ENCODE results near the gene SIK2.

SIK2 gene

DNA sequence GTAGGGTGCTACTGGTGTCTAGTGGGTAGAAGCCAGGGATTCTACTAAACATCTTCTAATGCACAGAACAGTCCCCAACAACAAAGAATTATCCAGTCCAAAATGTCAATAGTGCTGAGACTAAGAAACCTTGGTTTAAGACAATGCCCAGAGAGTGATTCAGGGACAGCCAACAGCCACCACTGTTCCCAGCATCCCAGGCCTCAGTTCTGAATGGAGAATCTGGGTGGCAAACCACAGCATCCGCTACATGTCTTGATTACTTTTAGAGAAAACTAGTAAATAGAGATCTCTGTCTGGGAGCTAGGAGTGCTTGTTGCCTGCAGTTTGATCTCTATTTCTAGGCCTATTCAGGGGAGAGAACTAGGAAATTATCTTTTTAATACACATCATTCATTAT is 20.9 kb upstream of the SIK2 start:
- in situ Hi-C loops (cut with MboI; ENCODE audit: low sequenced_read_pairs), result no loop called here

DNA sequence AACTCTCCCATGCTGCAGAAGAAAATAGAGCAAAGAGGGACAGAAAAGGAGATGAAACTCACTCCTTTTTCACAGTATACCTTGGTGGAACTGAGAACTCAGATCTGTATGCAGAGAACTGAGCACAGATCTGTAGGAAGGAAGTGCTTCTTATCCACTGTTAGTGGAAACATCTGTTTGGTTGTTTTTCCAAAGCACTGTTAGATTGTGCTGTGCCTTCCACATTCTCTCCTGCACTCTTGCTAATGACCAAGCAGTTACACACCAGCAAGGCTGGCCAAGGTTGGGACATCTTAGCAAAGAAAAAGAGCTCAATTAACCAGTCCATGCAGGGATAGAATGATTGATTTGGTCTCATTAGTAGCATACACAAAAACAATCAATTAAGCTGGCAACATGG is 20.1 kb upstream of the SIK2 start:
- in situ Hi-C loops (cut with MboI; ENCODE audit: low sequenced_read_pairs), result no loop called here

DNA sequence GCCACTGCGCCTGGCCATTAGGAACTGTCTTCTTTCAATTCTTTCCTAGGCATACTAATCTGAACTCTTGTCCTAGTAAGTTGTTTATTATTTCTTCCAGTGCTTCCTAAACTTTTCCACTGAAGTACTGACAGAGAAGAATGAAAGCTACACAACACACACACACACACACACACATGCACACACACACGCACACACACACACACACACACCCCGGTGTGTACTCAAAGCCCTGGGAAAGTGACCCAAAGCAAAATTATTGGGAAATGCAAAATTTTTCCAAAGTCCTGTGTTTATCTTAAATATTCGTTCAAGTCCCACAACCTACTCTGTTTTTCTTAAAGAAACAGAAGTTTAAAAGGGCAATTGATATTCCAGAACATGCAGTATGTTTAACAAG is 19.4 kb upstream of the SIK2 start:
- in situ Hi-C loops (cut with MboI; ENCODE audit: low sequenced_read_pairs), result no loop called here

DNA sequence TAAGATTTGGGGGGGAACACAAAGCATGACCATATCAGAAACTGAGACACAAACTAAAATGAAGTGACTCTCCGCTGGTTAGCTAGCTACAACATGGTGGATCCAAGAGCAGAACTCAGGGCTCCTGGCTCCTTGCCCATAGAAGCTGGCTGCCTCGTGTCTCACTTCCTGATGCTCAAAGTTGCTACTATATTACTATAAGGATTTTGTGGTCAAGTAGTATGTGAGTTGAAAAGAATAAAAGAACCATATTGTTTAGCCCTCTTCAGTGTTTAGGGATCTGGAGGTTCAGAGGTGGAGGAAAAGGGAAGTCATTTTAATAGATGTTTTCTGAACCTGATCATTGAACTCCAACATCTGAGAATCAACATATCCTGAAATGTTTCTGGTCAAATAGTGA is 16.9 kb upstream of the SIK2 start:
- in situ Hi-C loops (cut with MboI; ENCODE audit: low sequenced_read_pairs), result no loop called here

DNA sequence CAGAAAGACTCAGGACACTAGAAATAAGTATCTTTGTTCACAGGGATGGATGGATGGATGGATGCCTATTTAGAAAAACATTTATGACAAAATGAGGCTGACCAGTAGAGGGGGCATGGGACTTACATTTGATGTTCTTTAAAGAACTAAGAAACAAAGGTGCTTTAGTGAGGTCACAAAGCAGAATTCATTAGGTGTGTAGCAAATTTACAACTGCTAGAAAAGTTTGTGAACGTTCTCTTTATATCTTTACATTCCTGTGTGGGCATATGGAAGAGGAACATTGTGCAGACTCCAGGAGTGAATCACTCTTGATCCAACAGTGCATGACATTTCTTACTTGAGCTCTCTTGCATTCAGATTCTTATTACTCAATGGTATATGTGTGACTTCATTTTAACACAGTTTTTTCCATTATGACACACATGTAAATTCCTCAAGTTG is 15.8 kb upstream of the SIK2 start:
- in situ Hi-C loops (cut with MboI; ENCODE audit: low sequenced_read_pairs), result no loop called here

DNA sequence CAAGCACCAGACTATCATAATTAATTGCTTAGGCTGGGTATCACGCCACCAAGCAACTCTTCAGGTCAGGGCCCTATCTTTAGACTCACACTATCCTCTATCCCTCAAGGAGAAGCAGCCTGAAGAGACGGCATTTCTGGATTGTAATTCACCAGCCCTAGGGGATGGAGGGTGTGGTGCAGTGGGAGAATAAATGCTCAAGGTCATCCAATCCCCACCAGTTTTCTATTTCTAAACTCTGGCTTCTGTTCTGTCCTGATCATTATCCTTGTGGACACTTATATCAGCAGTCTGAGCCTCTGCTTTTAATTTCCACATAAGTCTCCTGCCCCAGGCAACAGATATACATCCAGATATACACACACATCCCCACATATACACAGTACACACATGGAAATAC is 13.1 kb upstream of the SIK2 start:
- in situ Hi-C loops (cut with MboI; ENCODE audit: low sequenced_read_pairs), result no loop called here

DNA sequence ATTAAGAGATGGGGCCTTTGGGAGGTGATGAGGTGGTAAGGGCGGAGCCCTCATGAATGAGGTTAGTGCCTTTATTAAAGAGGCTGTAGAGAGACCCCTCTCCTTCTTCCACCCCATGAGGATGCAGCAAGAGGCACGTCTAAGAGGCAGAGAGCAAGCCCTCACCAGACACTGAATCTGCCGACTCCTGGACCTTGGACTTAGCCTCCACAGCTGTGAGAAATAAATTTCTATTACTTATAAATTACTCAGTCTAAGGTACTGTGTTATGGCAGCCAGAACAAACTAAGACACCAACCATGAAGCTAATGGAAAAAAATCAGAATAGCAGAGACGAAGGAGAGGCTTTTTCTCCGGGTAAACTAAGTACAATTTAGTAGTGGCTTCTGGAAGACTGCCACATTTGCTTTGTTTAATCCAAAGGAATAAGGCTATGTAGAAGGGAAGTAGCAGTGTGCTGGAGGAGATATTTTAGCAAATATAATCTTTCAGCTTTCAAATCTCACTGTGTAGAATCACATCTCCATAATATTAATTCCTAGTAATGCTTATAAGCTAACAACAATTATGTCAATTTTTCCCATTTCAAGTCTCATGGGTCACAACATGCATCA is 12.3 kb upstream of the SIK2 start:
- in situ Hi-C loops (cut with MboI; ENCODE audit: low sequenced_read_pairs), result no loop called here

DNA sequence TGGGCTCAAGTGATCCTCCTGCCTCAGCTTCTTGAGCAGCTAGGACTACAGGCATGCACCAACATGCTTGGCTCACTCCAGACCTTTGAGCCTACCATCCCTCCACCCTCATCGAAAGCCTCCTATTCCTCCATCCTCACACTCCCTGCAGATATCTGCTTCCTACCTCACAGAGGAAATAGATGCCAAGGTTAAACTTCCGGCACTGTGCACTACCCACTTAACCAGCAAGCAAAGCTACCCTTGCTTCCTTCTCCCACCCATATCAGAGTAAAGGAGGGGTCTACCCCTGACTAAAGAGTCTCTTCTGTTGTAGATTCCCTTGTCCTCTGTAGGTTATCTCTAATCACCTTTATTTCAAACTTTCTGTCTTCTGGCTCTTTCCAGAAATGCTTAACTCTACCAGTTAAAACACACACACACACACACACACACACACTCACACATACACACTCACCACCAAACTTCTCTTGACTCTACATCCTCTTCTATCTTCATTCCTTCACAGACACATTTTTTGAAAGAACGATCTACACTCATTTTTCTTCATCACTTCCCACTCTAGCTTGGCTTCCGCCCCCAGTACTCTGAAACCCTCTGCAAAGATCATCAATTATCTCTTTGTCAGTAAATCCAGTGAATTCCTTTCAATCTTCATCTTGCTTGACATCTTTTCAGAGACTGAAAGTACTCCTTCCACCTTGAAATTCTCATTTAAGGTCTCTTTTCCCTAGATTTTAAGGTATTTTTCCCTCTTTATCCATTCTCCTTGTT is 10.9 kb upstream of the SIK2 start:
- in situ Hi-C loops (cut with MboI; ENCODE audit: low sequenced_read_pairs), result no loop called here

DNA sequence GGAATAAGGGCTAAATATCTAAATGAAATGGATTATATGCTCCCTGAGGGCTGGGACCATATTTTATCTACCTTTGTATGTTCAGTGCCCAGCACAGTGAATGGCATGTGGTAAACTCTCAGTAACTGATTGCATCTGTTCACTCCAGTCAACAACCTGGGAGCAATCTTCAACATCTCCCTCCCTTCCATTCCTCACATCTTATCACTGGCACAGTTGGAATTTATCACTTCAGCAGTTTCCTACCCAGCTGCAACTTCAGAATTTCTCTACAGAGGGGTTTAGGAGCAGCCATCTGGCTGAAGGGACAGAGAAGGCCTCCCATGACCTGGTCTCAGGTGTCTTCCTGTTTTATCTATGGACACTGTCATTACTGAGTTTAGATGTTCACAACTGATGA is 9.8 kb upstream of the SIK2 start:
- in situ Hi-C loops (cut with MboI; ENCODE audit: low sequenced_read_pairs), result no loop called here

DNA sequence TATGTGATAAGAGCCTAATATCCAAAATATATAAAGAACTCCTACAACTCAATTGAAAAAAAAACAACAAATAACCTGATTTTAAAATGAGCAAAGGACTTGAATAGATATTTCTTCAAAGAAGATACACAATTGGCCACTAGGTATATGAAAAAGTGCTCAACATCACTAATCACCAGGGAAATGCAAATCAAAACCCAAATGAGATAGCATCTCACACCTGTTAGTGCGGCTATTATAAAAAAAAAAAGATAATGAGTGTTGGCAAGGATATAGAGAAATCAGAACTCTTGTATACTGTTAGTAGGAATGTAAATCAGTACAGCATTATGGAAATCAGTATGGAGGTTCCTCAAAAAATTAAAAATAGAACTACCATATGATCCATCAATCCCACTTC is 5.9 kb upstream of the SIK2 start:
- in situ Hi-C loops (cut with MboI; ENCODE audit: low sequenced_read_pairs), result no loop called here

DNA sequence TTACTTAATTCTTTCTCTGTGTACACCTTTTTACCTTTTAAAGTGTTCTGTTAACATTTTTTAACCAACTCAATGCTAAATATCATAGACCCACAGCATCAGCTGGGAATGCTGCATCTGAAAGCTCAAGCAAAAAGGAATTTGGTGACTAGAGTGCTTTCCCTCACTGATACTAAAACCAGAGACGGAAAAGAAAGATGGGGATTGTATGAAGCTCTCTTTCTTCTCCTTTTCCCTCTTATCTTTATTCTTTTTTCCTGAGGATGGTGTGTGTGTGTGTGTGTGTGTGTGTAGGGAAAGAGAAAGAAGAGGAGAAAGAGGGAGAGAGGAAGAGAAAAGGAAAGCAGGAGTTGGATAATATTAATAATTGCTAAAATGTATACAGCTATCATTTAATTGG is 4.1 kb upstream of the SIK2 start:
- in situ Hi-C loops (cut with MboI; ENCODE audit: low sequenced_read_pairs), result no loop called here

DNA sequence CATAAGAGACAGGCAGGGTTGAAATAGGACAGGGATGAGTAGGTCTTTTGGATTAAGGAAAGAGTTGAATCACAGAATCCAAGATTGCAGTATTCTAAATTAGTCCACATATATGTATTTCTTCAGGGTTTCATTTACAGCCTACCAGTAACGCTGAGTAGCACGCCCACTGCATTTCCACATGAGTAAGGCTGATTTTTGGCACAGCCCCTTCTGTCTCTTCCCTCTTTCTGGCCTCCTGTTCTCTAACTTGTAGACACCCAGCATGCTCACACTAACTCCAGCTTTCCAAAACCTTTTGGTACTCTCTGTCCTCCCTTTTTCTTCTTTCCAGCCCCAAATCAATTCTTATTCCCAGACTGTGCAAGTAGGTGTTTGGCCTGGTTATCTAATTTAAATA is 3.7 kb upstream of the SIK2 start:
- in situ Hi-C loops (cut with MboI; ENCODE audit: low sequenced_read_pairs), result no loop called here

DNA sequence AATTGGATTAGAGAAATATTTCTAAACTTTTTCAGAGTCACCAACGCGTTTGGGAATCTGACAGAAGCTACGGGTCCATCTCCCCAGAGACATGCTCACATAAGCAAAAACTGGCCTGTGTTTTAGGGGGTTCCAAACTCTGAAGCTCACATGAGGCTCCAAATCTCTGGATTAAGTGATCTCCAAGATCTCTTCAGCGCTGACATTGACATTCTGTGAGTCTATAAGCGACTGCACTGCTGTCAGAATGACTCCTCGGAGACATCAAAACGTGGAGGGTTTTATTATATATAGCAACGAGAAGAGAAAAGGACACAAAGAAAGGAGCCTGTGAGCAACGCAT is 642 bp upstream of the SIK2 start:
- in situ Hi-C loops (cut with MboI; ENCODE audit: low sequenced_read_pairs), result no loop called here

DNA sequence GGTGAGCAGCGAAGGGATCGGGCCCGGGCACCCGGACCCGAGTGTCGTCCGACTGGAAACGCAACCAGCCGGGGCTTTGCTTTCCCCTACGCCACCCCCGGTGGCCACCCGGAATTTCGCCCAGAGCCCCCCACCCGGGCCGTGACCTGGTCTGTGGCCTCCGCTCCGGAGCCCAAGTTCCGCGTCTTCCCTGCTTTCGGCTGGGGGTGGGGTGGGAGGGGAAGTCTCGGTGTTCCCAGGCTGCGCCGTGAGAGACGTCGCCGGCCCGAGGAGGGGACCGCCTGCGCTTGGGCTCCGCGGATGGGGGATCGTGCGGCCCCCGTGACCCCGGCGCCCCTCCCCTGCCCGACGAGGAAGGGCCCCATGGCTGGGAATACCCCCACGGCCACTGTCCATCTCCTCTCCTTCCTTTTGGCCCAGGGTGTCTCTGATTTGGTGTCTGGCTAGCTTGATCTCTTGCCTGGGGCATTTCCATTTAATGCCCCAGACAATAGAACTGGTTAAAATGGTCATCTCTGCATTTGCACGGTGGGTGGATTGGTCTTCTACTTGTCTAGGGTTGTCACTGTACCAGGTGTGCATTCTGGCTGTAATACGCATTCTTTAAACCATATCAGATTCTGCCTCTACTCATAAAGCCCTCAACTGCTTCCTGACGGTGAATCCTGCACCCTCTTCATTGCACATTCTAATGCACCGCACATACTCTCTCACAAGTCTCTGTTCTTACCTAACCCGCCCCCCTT is 789 bp downstream of the SIK2 start:
- in situ Hi-C loops (cut with MboI; ENCODE audit: low sequenced_read_pairs), result no loop called here

DNA sequence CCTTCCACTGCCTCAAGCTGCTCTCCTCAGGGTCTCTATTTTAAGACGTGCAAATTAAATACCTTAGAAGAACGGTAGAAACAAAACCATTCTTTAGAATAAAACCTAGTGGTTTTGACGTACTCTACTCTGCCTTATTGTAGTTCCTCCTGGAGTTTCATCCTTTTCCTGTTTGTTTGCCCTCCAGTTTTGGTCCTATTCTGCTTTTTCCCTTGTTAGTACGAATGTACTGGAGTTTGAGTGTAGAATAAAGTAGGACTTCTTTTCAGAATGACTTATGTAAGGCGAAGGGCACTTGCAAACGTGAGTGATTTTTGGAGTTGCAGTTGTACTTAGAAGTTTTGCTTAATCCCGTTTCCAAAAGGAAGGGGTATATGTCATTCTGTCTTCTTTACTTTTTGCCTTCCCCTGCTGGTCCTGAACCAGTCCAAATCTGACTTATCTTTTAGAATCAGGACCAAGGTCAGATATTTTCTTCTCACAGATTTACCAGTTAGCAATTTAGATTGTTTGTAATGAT is 1.4 kb downstream of the SIK2 start:
- in situ Hi-C loops (cut with MboI; ENCODE audit: low sequenced_read_pairs), result no loop called here

DNA sequence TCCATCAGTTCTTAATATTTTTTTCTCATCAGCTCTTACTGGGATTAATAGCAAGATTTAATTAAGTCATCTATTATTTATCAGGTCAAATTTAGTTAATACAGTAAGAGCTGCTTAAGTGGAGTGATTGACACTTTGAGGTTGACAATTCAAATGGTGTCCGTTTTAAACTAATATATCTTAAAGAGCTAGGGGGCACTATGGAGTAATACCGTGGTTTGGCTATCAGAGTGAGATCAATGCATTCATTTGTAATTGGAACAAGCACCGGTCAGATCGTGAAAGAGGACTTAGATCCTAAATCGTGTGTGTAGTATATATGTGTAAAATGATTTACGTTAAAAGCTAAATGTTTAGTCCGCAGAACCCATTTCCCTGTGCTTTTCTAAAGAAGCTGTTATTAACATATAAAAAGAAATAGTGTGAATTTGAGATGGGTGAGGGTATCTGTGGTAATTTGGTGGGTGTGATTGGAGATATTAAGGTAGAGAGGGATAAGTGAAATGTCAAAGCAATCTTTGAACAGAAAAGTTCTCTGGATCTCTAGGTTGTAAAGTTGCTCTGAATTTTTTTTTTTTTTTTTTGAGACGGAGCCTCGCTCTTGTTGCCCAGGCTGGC is 2.3 kb downstream of the SIK2 start:
- in situ Hi-C loops (cut with MboI; ENCODE audit: low sequenced_read_pairs), result no loop called here

DNA sequence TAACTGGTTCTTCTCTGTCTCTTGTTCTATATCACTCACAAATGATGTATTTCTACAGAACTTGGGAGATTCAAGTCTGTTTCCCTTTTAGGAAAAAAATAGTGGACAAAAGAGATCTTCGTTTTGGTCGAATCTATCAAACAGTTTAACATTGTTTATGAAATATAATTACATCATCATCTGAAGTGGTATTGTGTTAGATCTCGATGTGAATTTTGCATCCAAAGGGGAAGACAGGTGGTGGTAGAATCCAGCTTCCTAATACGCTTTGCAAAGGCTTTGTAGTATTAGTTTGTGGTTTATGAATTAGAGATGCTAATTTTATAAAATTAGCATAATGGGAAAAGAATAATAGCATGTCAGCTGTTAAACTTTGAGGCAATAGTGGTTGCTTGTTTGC is 3.4 kb downstream of the SIK2 start:
- in situ Hi-C loops (cut with MboI; ENCODE audit: low sequenced_read_pairs), result no loop called here

DNA sequence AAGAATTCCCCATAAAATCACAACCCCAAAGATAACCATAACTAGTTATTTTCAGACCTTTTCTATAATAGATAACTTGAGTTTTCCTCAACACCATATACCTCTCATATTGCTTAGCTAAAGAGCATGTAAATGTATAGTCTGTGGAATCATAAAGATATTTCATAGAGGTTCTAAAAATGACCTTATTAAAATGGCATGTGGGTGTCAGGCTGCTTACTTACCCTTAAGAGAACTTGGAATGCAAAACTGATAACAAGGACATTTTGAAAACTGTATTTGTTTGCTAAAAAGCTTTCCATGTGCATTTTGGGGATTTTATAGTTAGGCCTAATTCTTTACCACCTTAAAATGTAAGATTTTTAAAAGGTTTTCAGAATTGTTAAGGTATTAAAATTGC is 4.7 kb downstream of the SIK2 start:
- in situ Hi-C loops (cut with MboI; ENCODE audit: low sequenced_read_pairs), result no loop called here

DNA sequence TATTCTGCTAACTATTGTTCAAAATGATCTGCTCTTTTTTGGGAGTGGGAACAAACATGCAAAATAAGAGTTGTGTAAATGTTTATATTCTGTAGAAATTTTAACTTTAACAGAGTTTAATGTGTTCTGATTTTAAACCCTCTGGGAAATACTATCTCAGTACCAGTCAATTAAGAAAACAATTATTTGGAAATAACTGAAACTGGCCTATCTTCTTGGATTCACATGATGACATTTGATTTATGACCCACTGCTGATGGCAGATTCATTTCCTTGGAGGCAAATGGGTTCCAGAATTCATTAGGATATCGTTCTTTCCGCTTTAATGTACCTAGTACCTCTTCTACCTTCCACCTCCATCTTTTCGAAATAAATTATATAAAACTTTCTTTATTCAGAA is 5.5 kb downstream of the SIK2 start:
- in situ Hi-C loops (cut with MboI; ENCODE audit: low sequenced_read_pairs), result no loop called here

DNA sequence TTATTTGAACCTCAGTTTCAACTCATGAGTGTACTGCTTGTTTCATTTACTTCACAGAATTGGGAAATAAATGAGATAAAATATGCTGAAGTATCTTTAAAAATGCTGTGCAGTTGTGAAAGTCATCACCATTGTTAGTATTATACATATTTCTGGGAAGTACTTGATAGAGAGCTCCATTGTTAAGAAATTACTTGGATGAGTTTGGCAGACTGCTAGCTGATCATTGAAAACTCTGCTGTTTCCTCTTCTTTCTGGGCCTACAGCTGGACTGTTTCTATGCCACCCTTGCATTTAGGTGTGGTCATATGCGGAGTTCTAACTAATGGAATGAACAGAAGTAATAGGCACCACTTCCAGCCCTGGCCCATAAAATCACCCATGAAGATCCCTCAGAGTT is 10.0 kb downstream of the SIK2 start:
- in situ Hi-C loops (cut with MboI; ENCODE audit: low sequenced_read_pairs), result no loop called here

DNA sequence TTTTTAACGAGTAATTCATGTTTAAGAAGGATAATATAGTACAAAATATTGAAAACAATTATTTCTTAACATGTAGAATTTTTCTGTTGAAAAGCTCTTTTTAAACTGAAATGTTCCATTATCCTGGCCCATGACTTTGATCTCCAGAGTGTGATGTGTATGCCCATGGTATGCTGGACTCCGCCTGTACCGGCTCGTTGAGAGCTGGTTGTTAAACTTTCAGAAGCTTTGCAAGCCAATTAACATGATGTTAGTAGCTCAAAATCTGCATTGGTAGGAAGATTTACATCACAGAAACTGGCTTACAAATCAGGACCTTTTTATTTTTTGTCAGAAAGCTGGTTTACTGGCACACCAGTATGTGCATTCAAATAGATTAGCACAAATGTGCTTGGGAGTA is 15.0 kb downstream of the SIK2 start:
- in situ Hi-C loops (cut with MboI; ENCODE audit: low sequenced_read_pairs), result no loop called here

DNA sequence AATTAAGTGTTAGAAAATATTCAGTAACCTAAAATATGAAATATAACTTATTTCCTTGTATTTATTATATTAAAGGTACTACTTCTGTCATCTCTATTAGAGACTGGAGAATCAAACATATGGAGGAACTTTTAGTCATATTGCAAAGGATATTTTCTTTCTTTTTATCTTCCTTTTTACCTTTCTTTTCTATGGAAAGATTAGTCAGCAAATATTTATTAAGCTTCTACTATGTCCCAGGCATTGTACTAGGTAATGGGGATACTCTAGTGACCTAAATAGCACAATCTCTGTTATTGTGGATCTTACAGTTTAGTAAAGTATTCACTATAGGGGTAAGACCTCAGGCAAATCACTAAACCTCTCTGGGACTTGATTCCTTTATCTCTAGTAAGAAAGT is 18.3 kb downstream of the SIK2 start:
- in situ Hi-C loops (cut with MboI; ENCODE audit: low sequenced_read_pairs), result no loop called here
